Kidney glomerular epithelial cell (primary cell): ENCODE measurements around the gene SPDYE2B.
"Not testable (repeated sequence)": the region's sequence is repeated elsewhere in the genome, so short reads cannot be mapped to it uniquely, and the experiment has no call there.

Experiments
- DNase-seq: peaks from one replicate; lab custom pipeline; 2025; lab: John Stamatoyannopoulos, UW

SPDYE2B gene

GRCh38 chr7:102698962-102699750 lies 49.0 kb downstream of the SPDYE2B start:
- DNase-seq: not testable (repeated sequence)
